ENCODE data around the gene SYCP3.

GRCh38 chr12:101743724-101744472 is 4.6 kb upstream of the SYCP3 start:
- TF ChIP-seq CTCF (IDR thresholded peaks at IDR 0.05): no peak
- no peak for TF ChIP-seq POLR2AphosphoS5 (IDR thresholded peaks at IDR 0.05; ENCODE audit: low read depth, low read length)
- TF ChIP-seq, protein P1, sequence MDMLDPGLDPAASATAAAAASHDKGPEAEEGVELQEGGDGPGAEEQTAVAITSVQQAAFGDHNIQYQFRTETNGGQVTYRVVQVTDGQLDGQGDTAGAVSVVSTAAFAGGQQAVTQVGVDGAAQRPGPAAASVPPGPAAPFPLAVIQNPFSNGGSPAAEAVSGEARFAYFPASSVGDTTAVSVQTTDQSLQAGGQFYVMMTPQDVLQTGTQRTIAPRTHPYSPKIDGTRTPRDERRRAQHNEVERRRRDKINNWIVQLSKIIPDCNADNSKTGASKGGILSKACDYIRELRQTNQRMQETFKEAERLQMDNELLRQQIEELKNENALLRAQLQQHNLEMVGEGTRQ (IDR thresholded peaks at IDR 0.05; ENCODE audit: borderline replicate concordance, low read depth, low read length): no peak
- no peak for TF ChIP-seq RXRA (IDR thresholded peaks at IDR 0.05; ENCODE audit: borderline replicate concordance, low read depth)
- no peak for TF ChIP-seq RCOR1 (IDR thresholded peaks at IDR 0.05; ENCODE audit: low read length)
- TF ChIP-seq MEF2A (IDR thresholded peaks at IDR 0.05; ENCODE audit: borderline replicate concordance, low read depth): no peak
- TF ChIP-seq, protein P2, sequence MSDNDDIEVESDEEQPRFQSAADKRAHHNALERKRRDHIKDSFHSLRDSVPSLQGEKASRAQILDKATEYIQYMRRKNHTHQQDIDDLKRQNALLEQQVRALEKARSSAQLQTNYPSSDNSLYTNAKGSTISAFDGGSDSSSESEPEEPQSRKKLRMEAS (IDR thresholded peaks at IDR 0.05; ENCODE audit: low read depth): no peak
- no peak for TF ChIP-seq EP300 (IDR thresholded peaks at IDR 0.05; ENCODE audit: borderline replicate concordance in 1 of 2, low read depth in 1 of 2, low read length in 1 of 2)
- TF ChIP-seq RFX5 (IDR thresholded peaks at IDR 0.05; ENCODE audit: low read length): no peak
- TF ChIP-seq FOXJ3 (CRISPR knock-in tag; IDR thresholded peaks at IDR 0.05): no peak
- no peak for TF ChIP-seq JUND (IDR thresholded peaks at IDR 0.05)
- TF ChIP-seq, protein P3, sequence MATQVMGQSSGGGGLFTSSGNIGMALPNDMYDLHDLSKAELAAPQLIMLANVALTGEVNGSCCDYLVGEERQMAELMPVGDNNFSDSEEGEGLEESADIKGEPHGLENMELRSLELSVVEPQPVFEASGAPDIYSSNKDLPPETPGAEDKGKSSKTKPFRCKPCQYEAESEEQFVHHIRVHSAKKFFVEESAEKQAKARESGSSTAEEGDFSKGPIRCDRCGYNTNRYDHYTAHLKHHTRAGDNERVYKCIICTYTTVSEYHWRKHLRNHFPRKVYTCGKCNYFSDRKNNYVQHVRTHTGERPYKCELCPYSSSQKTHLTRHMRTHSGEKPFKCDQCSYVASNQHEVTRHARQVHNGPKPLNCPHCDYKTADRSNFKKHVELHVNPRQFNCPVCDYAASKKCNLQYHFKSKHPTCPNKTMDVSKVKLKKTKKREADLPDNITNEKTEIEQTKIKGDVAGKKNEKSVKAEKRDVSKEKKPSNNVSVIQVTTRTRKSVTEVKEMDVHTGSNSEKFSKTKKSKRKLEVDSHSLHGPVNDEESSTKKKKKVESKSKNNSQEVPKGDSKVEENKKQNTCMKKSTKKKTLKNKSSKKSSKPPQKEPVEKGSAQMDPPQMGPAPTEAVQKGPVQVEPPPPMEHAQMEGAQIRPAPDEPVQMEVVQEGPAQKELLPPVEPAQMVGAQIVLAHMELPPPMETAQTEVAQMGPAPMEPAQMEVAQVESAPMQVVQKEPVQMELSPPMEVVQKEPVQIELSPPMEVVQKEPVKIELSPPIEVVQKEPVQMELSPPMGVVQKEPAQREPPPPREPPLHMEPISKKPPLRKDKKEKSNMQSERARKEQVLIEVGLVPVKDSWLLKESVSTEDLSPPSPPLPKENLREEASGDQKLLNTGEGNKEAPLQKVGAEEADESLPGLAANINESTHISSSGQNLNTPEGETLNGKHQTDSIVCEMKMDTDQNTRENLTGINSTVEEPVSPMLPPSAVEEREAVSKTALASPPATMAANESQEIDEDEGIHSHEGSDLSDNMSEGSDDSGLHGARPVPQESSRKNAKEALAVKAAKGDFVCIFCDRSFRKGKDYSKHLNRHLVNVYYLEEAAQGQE (IDR thresholded peaks at IDR 0.05; ENCODE audit: low read depth, low read length): no peak

Data from SK-N-SH (cell line).